ENCODE data around the gene ARHGAP22. TPM values are rescaled to one million over a fixed set of nuclear protein-coding genes. Genes with fewer than 3 reads are reported as not detected.

Gene ARHGAP22
- total RNA-seq, 1 donor from 2014 or later, result 5.1 TPM

GRCh38 chr10:48444861-48445841 lies 159.7 kb downstream of the ARHGAP22 start:
- DNase-seq (ENCODE audit: extremely low spot score, unreplicated experiment), result peak; percentile 62
- TF ChIP-seq CTCF (conservative IDR thresholded peaks at IDR 0.05), result no peak
- H3K9me3 Mint-ChIP-seq, result no peaks in the 10 kb centered on the region
- no peaks in the 10 kb centered on the region for H3K36me3 Mint-ChIP-seq
- H3K4me3 Mint-ChIP-seq, result no peak overlapping the region
- H3K4me1 Mint-ChIP-seq (ENCODE audit: unreplicated experiment), result peaks cover 12% of the 10 kb centered on the region
- H3K27ac Mint-ChIP-seq, result no peak overlapping the region
- peaks cover 7% of the 10 kb centered on the region for H3K27me3 Mint-ChIP-seq

DNA sequence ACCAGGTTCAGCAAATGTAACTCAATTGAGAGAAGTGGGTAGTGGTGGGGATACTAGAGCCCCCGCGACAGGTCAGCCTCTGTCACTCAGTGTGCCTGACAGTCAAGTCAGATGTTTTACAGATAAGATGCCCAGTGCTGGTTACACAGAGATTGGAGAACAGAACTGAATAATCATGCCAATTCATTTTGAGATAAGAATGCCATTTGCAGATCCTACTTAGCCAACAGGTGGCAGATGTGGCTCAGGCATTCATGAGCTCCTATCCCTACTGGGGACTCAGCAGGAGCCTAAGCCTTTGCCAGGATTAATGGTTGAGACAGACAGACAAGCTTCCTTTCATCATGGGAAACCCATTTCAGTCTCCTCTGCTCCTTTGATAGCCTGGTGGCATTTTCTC lies 160.6 kb downstream of the ARHGAP22 start:
- Mint-ChIP-seq H3K4me3 (no peak overlapping the region), H3K4me1 (ENCODE audit: unreplicated experiment) (peaks cover 12% of the 10 kb centered on the region), H3K9me3 (no peaks in the 10 kb centered on the region), H3K27me3 (peaks cover 7% of the 10 kb centered on the region), H3K27ac (no peak overlapping the region), H3K36me3 (no peaks in the 10 kb centered on the region)
- TF ChIP-seq CTCF (conservative IDR thresholded peaks at IDR 0.05), result peak; percentile 38
- DNase-seq (ENCODE audit: extremely low spot score, unreplicated experiment), result no peak

GRCh38 chr10:48442809-48443177 lies 162.1 kb downstream of the ARHGAP22 start:
- no peak for DNase-seq (ENCODE audit: extremely low spot score, unreplicated experiment)
- H3K4me3 Mint-ChIP-seq, result no peak overlapping the region
- no peak overlapping the region for H3K27ac Mint-ChIP-seq
- peaks cover 5% of the 10 kb centered on the region for H3K36me3 Mint-ChIP-seq
- no peak for TF ChIP-seq CTCF (conservative IDR thresholded peaks at IDR 0.05)
- peaks cover 20% of the 10 kb centered on the region for H3K4me1 Mint-ChIP-seq (ENCODE audit: unreplicated experiment)
- peaks cover 4% of the 10 kb centered on the region for H3K27me3 Mint-ChIP-seq
- H3K9me3 Mint-ChIP-seq, result no peaks in the 10 kb centered on the region

- TF ChIP-seq CTCF (conservative IDR thresholded peaks at IDR 0.05), result no peak
- DNase-seq (ENCODE audit: extremely low spot score, unreplicated experiment), result no peak
- Mint-ChIP-seq H3K9me3 (no peaks in the 10 kb centered on the region), H3K36me3 (peaks cover 5% of the 10 kb centered on the region), H3K27ac (no peak overlapping the region), H3K27me3 (peaks cover 4% of the 10 kb centered on the region), H3K4me1 (ENCODE audit: unreplicated experiment) (peaks cover 20% of the 10 kb centered on the region), H3K4me3 (no peak overlapping the region)
These were observed 162.6 kb downstream of the ARHGAP22 start for GRCh38 chr10:48442090-48442808.

- Mint-ChIP-seq H3K4me3 (no peak overlapping the region), H3K4me1 (ENCODE audit: unreplicated experiment) (peaks cover 20% of the 10 kb centered on the region), H3K9me3 (no peaks in the 10 kb centered on the region), H3K27ac (no peak overlapping the region), H3K27me3 (peaks cover 4% of the 10 kb centered on the region), H3K36me3 (peaks cover 5% of the 10 kb centered on the region)
- no peak for TF ChIP-seq CTCF (conservative IDR thresholded peaks at IDR 0.05)
- no peak for DNase-seq (ENCODE audit: extremely low spot score, unreplicated experiment)
These were observed 164.1 kb downstream of the ARHGAP22 start for GRCh38 chr10:48440771-48441170.
